GM19351 (cell line): ENCODE results near the gene CACNA1C.
"Not testable (repeated sequence)": the region's sequence is repeated elsewhere in the genome, so short reads cannot be mapped to it uniquely, and the experiment has no call there.

Experiments
- ATAC-seq: cut with Tn5 transposase; IDR thresholded peaks from one replicate; pipeline ENCODE4 v1.9.1; 2021; ENCODE audit warnings: mild to moderate bottlenecking, moderate library complexity; ENCODE audit not compliant: unreplicated experiment

The CACNA1C gene

GRCh38 chr12:2463719-2464118 lies 410.9 kb downstream of the CACNA1C start:
- no peak for ATAC-seq

DNA sequence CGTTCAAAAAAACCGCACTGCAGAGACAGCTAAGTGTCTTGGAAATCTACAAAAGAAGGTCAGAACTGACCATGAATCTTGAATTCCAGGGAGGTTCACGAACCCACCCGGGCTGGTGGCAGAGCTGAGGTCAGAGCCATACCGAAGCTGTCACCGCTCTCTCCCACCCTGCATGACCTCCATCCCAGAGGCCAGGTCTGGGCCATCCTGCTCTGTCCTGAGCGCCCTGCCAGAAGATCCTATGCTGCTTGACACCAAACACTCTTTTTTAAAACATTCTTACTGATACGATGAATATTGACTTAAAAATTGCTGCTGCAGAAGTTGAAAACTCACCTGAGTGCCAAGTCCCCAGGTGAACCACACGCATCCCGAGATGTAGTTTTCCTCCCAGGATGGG lies 412.9 kb downstream of the CACNA1C start:
- no peak for ATAC-seq

- ATAC-seq = no peak
Observed at GRCh38 chr12:2466211-2466610, 413.4 kb downstream of the CACNA1C start.

GRCh38 chr12:2467447-2468195 lies 414.8 kb downstream of the CACNA1C start:
- ATAC-seq = no peak

DNA sequence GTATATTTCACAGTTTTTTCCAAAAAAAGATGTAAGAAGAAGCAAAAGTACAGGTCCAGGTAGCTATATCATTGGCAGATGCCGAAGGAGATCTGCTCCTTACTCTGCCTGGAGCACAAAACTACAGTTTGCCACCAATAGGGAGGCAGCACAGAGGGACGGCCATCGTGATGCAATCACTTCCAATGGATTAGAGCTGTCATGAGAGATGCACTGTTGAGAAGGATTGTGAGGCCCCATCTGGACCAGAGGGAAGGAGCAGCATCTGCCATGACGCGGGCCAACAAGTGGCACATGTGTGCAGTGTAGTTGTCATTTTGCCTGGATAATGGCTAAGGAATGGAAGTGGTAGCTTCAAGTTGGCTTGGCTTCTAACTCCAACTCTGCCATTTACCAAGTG lies 423.2 kb downstream of the CACNA1C start:
- ATAC-seq = no peak

DNA sequence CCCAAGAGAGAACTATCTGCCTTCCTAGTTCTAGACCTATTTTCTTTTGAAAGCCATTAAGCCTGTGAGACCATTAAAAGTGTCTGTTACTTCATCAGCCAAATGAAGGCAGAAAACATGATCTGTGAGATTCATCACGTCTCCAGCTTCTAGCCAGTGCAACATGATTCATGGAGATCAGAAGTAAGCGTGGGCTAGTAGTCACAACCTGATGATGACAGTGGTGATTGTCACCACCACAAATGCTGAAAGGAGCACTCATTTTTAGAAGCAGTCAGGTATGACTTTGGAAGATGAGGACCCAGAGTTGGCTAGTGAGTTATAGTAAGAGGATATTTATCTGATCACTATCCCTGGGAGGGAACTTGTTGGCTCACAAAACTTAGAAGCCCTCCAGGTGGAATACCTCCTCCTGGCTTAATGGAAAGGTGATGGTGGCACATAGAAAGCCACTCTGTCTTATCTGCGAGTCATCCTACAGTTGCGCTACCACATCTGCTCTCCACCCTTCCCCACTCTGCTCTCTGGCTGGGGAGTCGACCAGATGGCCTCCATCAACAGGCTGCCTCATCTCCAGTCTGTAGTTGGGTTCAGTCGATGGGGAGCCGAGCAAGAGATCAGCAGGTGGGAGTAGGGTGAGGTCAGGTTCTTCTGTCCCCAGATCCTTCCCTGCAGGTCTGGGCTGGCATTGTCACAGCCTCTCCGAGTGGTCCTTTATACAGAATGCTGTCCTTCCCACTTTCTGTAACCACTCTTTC lies 424.4 kb downstream of the CACNA1C start:
- ATAC-seq = no peak

GRCh38 chr12:2479851-2480535 lies 427.2 kb downstream of the CACNA1C start:
- no peak for ATAC-seq

DNA sequence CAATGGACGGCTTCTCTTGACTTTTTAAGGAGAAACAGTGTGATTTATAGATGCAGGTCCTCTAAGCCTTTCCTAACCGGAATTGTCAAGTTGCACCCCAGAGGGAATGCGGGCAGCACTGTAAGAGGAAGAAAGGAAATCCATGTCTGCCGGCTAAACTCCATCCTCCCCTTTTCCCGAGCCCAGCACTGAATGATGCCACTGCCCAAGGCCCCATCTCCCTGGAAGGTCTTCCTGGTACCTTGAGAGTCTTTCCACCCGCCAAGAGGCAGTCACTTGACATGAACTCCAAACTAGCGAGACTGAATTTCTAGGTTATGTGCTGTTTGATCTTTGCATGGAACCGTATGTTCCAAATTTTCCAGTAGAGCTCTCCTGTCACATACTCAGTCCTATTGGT lies 428.6 kb downstream of the CACNA1C start:
- ATAC-seq = no peak

GRCh38 chr12:2481951-2482350 lies 429.2 kb downstream of the CACNA1C start:
- no peak for ATAC-seq

- no peak for ATAC-seq
Observed at GRCh38 chr12:2482938-2483660, 430.3 kb downstream of the CACNA1C start.

- no peak for ATAC-seq
Observed at GRCh38 chr12:2483713-2484112, 430.9 kb downstream of the CACNA1C start.

DNA sequence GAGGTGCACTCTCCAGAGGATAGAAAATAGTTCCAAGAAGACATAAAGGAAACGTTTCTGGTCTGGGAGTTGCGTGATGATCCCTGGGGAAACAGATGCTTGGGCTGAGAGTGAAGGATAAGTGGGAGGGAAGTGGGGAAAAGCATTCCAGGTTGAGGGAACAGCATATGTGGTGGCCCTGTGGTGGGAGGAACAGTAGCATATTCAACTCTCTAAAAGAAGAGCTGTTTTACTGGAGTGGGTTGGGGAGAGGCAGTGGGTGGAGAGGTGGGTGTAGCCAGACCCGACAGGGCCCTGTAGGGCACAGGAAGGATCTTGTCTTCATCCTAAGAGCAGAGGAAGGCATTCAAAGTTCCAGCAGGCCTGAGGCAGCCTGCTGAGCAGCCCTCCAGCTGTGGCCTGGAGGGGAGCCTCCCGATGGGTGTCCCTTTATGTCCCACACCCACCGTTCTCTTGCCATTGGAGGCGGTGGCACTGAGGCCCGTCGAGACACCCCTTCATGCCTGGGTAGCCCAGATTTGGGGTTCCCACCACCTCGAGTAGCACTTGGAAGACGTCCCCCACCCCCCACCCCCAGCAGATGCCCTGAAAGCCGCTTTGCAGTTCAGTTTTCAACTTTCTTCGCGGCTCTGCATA lies 431.5 kb downstream of the CACNA1C start:
- no peak for ATAC-seq

- no peak for ATAC-seq
Observed at GRCh38 chr12:2485681-2486080, 432.9 kb downstream of the CACNA1C start.

DNA sequence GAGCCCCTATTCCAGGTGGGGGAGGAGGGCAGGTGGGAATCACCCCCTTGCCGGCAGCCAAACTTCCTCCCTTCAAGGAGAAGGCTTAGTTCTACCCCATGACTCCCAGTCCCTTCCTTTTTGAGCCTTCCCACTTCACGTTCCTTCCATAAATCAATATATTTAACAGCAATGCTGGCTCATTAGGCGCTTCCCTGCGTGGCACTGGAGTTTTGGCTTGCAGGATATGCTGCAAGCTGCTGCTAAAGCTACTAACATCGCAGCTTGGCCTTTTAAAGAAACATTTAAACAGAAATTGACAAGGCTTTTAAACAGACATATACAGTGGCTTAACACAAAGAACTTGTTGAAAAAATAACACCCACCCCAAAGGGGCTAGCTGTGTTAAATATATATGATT lies 434.0 kb downstream of the CACNA1C start:
- no peak for ATAC-seq

- ATAC-seq = no peak
Observed at GRCh38 chr12:2487278-2487677, 434.5 kb downstream of the CACNA1C start.

DNA sequence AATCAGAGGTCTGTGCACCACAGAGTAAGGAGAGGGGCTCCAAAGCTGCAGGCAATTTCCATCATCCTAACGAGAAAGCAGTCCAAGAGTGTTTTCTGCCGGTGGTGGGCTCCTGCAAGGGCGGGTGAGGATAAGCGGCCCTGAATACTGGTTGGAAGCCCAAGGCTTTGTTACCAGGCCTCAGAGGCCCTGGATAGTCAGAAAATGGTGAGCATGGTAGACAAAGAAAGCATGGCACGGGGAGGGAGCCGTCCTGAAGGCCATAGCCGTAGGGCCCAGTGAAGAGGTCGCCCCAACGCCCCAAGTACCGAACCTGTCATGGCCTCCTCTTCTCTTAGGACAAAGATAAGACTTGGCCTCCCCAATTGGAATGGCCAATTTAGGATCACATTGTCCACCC lies 435.3 kb downstream of the CACNA1C start:
- ATAC-seq = no peak

- ATAC-seq = no peak
Observed at GRCh38 chr12:2488596-2488995, 435.8 kb downstream of the CACNA1C start.

GRCh38 chr12:2489275-2489674 lies 436.5 kb downstream of the CACNA1C start:
- ATAC-seq = no peak

- no peak for ATAC-seq
Observed at GRCh38 chr12:2490831-2491230, 438.0 kb downstream of the CACNA1C start.

- not testable (repeated sequence) for ATAC-seq
Observed at GRCh38 chr12:2491349-2491748, 438.6 kb downstream of the CACNA1C start.

- no peak for ATAC-seq
Observed at GRCh38 chr12:2492236-2492635, 439.4 kb downstream of the CACNA1C start.
